K562 (cell line): ENCODE data around the gene SHROOM3. TPM values are rescaled to one million over a fixed set of nuclear protein-coding genes. Genes with fewer than 3 reads are reported as not detected.

Experiments
- ATAC-seq: fragments of 200-7000 bp; cut with Tn5 transposase; 3 replicates; pipeline ENCODE4 v1.9.1; 2020; ENCODE audit warnings: moderate library complexity
- BruUV-seq: library from RNA; stranded (reverse); fragments of 400-500 nt; replicated peaks from 2 replicates; lab custom pipeline; 2021; lab: Mats Ljungman, UMichigan
- CTCF ChIA-PET: fragments of 300-600 bp; formaldehyde crosslinking; extraction: SDS; loops from one replicate; lab custom pipeline; 2021; ENCODE audit warnings: low intra/inter-chr PET ratio; lab: Yijun Ruan, JAX
- POLR2A ChIA-PET: fragments of 300-600, 350-650 bp; sonication (Branson Sonifier 250); formaldehyde crosslinking; extraction: SDS; loops from one replicate; lab custom pipeline; 2021; ENCODE audit warnings: antibody characterized with exemption, inconsistent platforms; lab: Yijun Ruan, JAX
- DNase-seq, 4 experiments: peaks; one replicate each; pipeline versions ENCODE4 v3.0.0 to v3.0.0-alpha.2; 2011 to 2018; ENCODE audit warnings: low spot score in 3 of 4, mixed read lengths in 3 of 4; ENCODE audit errors: extremely low read depth in 1 of 4
- FAIRE-seq: peaks from 2 replicates; lab custom pipeline; 2011; peaks lifted over from hg19 to GRCh38; lab: Jason Lieb, UNC
- H2AFZ ChIP-seq: 2 replicates; pipeline ENCODE4 v1.6.0; 2011; ENCODE audit warnings: low read depth, low read length, control low read depth, inconsistent platforms
- H3K27ac ChIP-seq: fragments of 200-600 bp; 3 replicates; pipeline ENCODE4 v1.8.0; 2011; ENCODE audit warnings: low read depth, mild to moderate bottlenecking, control low read depth, inconsistent platforms, low read length, moderate library complexity, mixed read lengths; ENCODE audit errors: extremely low read depth
- H3K27me3 ChIP-seq, 2 experiments: fragments of 300-600 bp in 1 of 2; 2 replicates in 1 of 2; 3 replicates in 1 of 2; pipeline versions ENCODE4 v1.6.0 to v1.8.0; 2011; ENCODE audit warnings: inconsistent platforms in 2 of 2, low read length in 2 of 2, mild to moderate bottlenecking in 1 of 2, mixed read lengths in 1 of 2, moderate library complexity in 1 of 2; ENCODE audit not compliant: control insufficient read depth in 2 of 2, insufficient read depth in 2 of 2
- H3K36me3 ChIP-seq: fragments of 300-600 bp; 3 replicates; pipeline ENCODE4 v1.8.0; 2011; ENCODE audit warnings: mild to moderate bottlenecking, low read length, inconsistent platforms; ENCODE audit not compliant: control insufficient read depth, insufficient read depth
- H3K4me1 ChIP-seq, 2 experiments: fragments of 200-600 bp in 1 of 2; replicated peaks in 1 of 2; 2 replicates in 1 of 2; 3 replicates in 1 of 2; pipeline versions ENCODE4 v1.5.1 to v1.8.0; 2011; ENCODE audit warnings: inconsistent platforms in 2 of 2, low read length in 2 of 2, mild to moderate bottlenecking in 1 of 2, mixed read lengths in 1 of 2, moderate library complexity in 1 of 2; ENCODE audit not compliant: control insufficient read depth in 2 of 2, insufficient read depth in 2 of 2
- H3K4me2 ChIP-seq: 2 replicates; pipeline ENCODE4 v1.6.1; 2011; ENCODE audit warnings: low read length, control low read depth, inconsistent platforms, mixed read lengths; ENCODE audit not compliant: insufficient read depth
- H3K4me3 ChIP-seq: fragments of 200-600 bp; sonication (generic), shearing (Covaris generic); 2 replicates; pipeline ENCODE4 v1.5.1; 2016; ENCODE audit warnings: control low read depth, inconsistent platforms
- H3K79me2 ChIP-seq: fragments of 200-600 bp; 3 replicates; pipeline ENCODE4 v1.8.0; 2011; ENCODE audit warnings: low read length, inconsistent platforms; ENCODE audit not compliant: control insufficient read depth, insufficient read depth
- H3K9ac ChIP-seq, 2 experiments: 2 replicates each; pipeline versions ENCODE4 v1.6.0 to v1.6.1; 2011; ENCODE audit warnings: low read depth in 2 of 2, low read length in 2 of 2, control low read depth in 1 of 2, inconsistent platforms in 1 of 2, mild to moderate bottlenecking in 1 of 2, mixed read lengths in 1 of 2; ENCODE audit not compliant: insufficient read depth in 1 of 2
- H3K9me1 ChIP-seq: one replicate; pipeline ENCODE4 v1.6.0; 2011; ENCODE audit warnings: inconsistent platforms, mild to moderate bottlenecking, low read length, moderate library complexity; ENCODE audit not compliant: control insufficient read depth, insufficient read depth
- H3K9me3 ChIP-seq: replicated peaks from 2 replicates; pipeline ENCODE4 v1.5.1; 2011; ENCODE audit warnings: low read depth, low read length, inconsistent platforms; ENCODE audit not compliant: control insufficient read depth, insufficient read depth
- H4K20me1 ChIP-seq: replicated peaks from 2 replicates; pipeline ENCODE4 v1.6.1; 2011; ENCODE audit warnings: low read length, inconsistent platforms, mixed read lengths; ENCODE audit not compliant: control insufficient read depth, insufficient read depth
- GTF2F1 ChIP-seq: IDR thresholded peaks from 2 replicates; pipeline ENCODE4 v1.6.1; 2011; ENCODE audit warnings: low read depth, low read length, improper control_type of control experiment
- HNRNPK ChIP-seq: fragments of 200-400 bp; formaldehyde crosslinking; IDR thresholded peaks from one replicate; pipeline ENCODE4 v1.6.1; 2018; ENCODE audit warnings: mild to moderate bottlenecking, low read depth, low read length; ENCODE audit not compliant: poor library complexity, severe bottlenecking
- KAT7 ChIP-seq: sonication (generic); formaldehyde crosslinking; IDR thresholded peaks from 2 replicates; pipeline ENCODE4 v1.8.0; 2022; ENCODE audit warnings: missing genetic modification reagents, mild to moderate bottlenecking, borderline replicate concordance
- NCOA4 ChIP-seq: fragments of 450-650 bp; IDR thresholded peaks from 2 replicates; pipeline ENCODE4 v1.6.1; 2018; ENCODE audit warnings: mild to moderate bottlenecking; ENCODE audit not compliant: partially characterized antibody
- POLR3A ChIP-seq: IDR thresholded peaks from 2 replicates; pipeline ENCODE4 v1.6.1; 2011; ENCODE audit warnings: borderline replicate concordance, mild to moderate bottlenecking, moderate library complexity; ENCODE audit not compliant: insufficient read length, insufficient read depth; ENCODE audit errors: extremely low read depth
- SMAD4 ChIP-seq: fragments of 250-450 bp; sonication (Bioruptor Pico); conservative IDR thresholded peaks from 2 replicates; pipeline ENCODE4 v1.8.0; 2021; ENCODE audit warnings: inconsistent platforms, mild to moderate bottlenecking, moderate library complexity
- WHSC1 ChIP-seq: IDR thresholded peaks from one replicate; pipeline ENCODE4 v1.6.1; 2012; ENCODE audit warnings: low read length, control low read depth, inconsistent platforms
- ZNF146 ChIP-seq: IDR thresholded peaks from one replicate; pipeline ENCODE4 v1.6.1; 2018; ENCODE audit warnings: missing compliant biosample characterization; ENCODE audit not compliant: unreplicated experiment
- ZNF586 ChIP-seq: fragments of 450-650 bp; formaldehyde crosslinking; conservative IDR thresholded peaks from 2 replicates; pipeline ENCODE4 v1.4.0; 2020; ENCODE audit warnings: mild to moderate bottlenecking, moderate library complexity
- WGBS: fragments of 100-300 bp; shearing (Covaris generic); methylation state at CpG from one replicate; pipeline ENCODE4 v1.1.6; 2016; ENCODE audit warnings: low coverage, mixed read lengths; ENCODE audit not compliant: insufficient coverage; ENCODE audit errors: missing lambda C conversion rate; 5-methylcytosine and 5-hydroxymethylcytosine counted together
- in situ Hi-C: fragments of 300-500 bp; cut with MboI; formaldehyde crosslinking; loops from 4 replicates; pipeline ENCODE4 v1.15.0; 2018; ENCODE audit warnings: inconsistent platforms, mixed read lengths
- intact Hi-C: fragments of 100-400 bp; cut with micrococcal nuclease; formaldehyde crosslinking; loops from 2 replicates; pipeline ENCODE4 v1.14.2; 2022
- polyA plus RNA-seq, 8 experiments: library from polyadenylated mRNA; depleted of rRNA in 4 of 8; stranded (reverse) in 5 of 8; unstranded in 3 of 8; fragments of >200 nt; fragmentation: Nextera tagmentation in 2 of 8; fragmentation: Illumina TruSeq in 1 of 8; extraction: Ambion mirVana in 2 of 8; extraction: Trizol in 1 of 8; gene quantifications; 2 replicates each; pipeline versions ENCODE4 v1.2.1 to v1.2.3, GENCODE V29; 2011 to 2014; ENCODE audit warnings: inconsistent platforms in 1 of 8, missing spikeins in 1 of 8
- total RNA-seq, 7 experiments: library from RNA; depleted of rRNA in 6 of 7; stranded (reverse); fragments of >200 nt in 6 of 7; fragmentation: Illumina TruSeq in 2 of 7; extraction: Trizol in 2 of 7; gene quantifications; 2 replicates each; pipeline versions ENCODE4 v1.2.1 to v1.2.3, GENCODE V29; 2011 to 2021; ENCODE audit warnings: low replicate concordance in 1 of 7
- TF ChIP-seq, protein P1 (sequence below): fragments of 150-350 bp; IDR thresholded peaks from 2 replicates; pipeline ENCODE4 v1.6.1; 2014; ENCODE audit warnings: low read depth, mild to moderate bottlenecking, low read length, borderline replicate concordance

Gene SHROOM3
- total and polyA plus RNA-seq, 9 of the 15 experiments (the other 6 are each of a cell fraction or from before 2014, with no cell fraction given): 0.01 to 0.07 TPM; not detected in 7

GRCh38 chr4:76498550-76498949, 63.5 kb downstream of the SHROOM3 start:
- no peak for DNase-seq
- TF ChIP-seq HNRNPK (no peak), KAT7 (CRISPR knock-in tag) (no peak), SMAD4 (no peak), ZNF586 (CRISPR knock-in tag) (no peak), NCOA4 (no peak), POLR3A (no peak), GTF2F1 (no peak), WHSC1 (no peak), ZNF146 (CRISPR knock-in tag) (no peak)
- TF ChIP-seq, protein P1, sequence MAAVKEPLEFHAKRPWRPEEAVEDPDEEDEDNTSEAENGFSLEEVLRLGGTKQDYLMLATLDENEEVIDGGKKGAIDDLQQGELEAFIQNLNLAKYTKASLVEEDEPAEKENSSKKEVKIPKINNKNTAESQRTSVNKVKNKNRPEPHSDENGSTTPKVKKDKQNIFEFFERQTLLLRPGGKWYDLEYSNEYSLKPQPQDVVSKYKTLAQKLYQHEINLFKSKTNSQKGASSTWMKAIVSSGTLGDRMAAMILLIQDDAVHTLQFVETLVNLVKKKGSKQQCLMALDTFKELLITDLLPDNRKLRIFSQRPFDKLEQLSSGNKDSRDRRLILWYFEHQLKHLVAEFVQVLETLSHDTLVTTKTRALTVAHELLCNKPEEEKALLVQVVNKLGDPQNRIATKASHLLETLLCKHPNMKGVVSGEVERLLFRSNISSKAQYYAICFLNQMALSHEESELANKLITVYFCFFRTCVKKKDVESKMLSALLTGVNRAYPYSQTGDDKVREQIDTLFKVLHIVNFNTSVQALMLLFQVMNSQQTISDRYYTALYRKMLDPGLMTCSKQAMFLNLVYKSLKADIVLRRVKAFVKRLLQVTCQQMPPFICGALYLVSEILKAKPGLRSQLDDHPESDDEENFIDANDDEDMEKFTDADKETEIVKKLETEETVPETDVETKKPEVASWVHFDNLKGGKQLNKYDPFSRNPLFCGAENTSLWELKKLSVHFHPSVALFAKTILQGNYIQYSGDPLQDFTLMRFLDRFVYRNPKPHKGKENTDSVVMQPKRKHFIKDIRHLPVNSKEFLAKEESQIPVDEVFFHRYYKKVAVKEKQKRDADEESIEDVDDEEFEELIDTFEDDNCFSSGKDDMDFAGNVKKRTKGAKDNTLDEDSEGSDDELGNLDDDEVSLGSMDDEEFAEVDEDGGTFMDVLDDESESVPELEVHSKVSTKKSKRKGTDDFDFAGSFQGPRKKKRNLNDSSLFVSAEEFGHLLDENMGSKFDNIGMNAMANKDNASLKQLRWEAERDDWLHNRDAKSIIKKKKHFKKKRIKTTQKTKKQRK: no peak
- TF ChIP-seq, all 486 proteins: peak for 0
- POLR2A ChIA-PET: no interaction called here
- no peak overlapping the region for H3K4me3 ChIP-seq
- no peak for FAIRE-seq
- no peak overlapping the region for H3K9ac ChIP-seq
- no peaks in the 10 kb centered on the region for H3K36me3 ChIP-seq
- WGBS: 2% methylated on average over 3 of the region's 3 CpGs
- H3K4me2 ChIP-seq: no peak overlapping the region
- H3K27ac ChIP-seq: no peak overlapping the region
- no peak for ATAC-seq
- H3K79me2 ChIP-seq: no peaks in the 10 kb centered on the region
- no peaks in the 10 kb centered on the region; the same call in 1 of the 2 replicates for H4K20me1 ChIP-seq
- no peak overlapping the region for H2AFZ ChIP-seq
- in situ Hi-C loops (no loop called here), intact Hi-C loops (loop anchor here (5.0 kb wide), 1 partner anchor 501 kb away; no protein-coding TSS in a partner anchor)
- H3K27me3 ChIP-seq: peaks cover 5 to 18% of the 10 kb centered on the region in 2 experiments; a peak in 4 of 5 replicates
- no peaks in the 10 kb centered on the region for H3K4me1 ChIP-seq
- H3K9me3 ChIP-seq: no peaks in the 10 kb centered on the region
- no TSS peak for BruUV-seq
- CTCF ChIA-PET: no interaction called here
- H3K9me1 ChIP-seq: no peaks in the 10 kb centered on the region
